ENCODE data around the gene CTNNA2.

Gene CTNNA2

GRCh38 chr2:79782576-79783452 is 270.0 kb downstream of the CTNNA2 start:
- no peak overlapping the region for H3K4me3 ChIP-seq (ENCODE audit: control insufficient read depth, low read depth, low read length)
- TF ChIP-seq, protein P1, sequence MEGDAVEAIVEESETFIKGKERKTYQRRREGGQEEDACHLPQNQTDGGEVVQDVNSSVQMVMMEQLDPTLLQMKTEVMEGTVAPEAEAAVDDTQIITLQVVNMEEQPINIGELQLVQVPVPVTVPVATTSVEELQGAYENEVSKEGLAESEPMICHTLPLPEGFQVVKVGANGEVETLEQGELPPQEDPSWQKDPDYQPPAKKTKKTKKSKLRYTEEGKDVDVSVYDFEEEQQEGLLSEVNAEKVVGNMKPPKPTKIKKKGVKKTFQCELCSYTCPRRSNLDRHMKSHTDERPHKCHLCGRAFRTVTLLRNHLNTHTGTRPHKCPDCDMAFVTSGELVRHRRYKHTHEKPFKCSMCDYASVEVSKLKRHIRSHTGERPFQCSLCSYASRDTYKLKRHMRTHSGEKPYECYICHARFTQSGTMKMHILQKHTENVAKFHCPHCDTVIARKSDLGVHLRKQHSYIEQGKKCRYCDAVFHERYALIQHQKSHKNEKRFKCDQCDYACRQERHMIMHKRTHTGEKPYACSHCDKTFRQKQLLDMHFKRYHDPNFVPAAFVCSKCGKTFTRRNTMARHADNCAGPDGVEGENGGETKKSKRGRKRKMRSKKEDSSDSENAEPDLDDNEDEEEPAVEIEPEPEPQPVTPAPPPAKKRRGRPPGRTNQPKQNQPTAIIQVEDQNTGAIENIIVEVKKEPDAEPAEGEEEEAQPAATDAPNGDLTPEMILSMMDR (conservative IDR thresholded peaks at IDR 0.05; ENCODE audit: control insufficient read depth, insufficient read depth, low read depth, low read length), result no peak
- DNase-seq (ENCODE audit: low read depth), result no peak

- DNase-seq (ENCODE audit: low read depth), result no peak
- TF ChIP-seq, protein P1 (conservative IDR thresholded peaks at IDR 0.05; ENCODE audit: control insufficient read depth, insufficient read depth, low read depth, low read length), result no peak
- no peak overlapping the region for H3K4me3 ChIP-seq (ENCODE audit: control insufficient read depth, low read depth, low read length)
Measured at GRCh38 chr2:79788952-79789651, 276.3 kb downstream of the CTNNA2 start.

DNA sequence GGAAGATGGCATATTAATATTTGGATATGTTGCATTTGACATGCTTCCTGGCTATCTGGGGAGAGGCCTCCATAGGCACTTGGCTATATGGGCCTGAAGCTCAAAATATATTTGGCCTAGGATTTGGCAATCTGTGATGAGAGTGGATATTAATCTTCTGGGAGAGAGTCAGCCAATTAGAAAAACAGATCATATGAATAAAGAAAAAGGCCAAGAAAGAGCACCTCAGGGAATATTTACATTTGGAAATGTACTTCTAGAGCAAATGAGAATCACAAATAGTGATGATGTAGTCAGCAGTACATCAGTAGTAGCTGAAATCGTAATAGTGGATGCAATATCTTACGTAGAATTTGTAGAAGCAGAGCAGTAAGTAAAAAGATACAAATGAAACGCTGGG is 277.0 kb downstream of the CTNNA2 start:
- TF ChIP-seq, protein P1 (conservative IDR thresholded peaks at IDR 0.05; ENCODE audit: control insufficient read depth, insufficient read depth, low read depth, low read length), result no peak
- no peak for DNase-seq (ENCODE audit: low read depth)
- no peak overlapping the region for H3K4me3 ChIP-seq (ENCODE audit: control insufficient read depth, low read depth, low read length)

DNA sequence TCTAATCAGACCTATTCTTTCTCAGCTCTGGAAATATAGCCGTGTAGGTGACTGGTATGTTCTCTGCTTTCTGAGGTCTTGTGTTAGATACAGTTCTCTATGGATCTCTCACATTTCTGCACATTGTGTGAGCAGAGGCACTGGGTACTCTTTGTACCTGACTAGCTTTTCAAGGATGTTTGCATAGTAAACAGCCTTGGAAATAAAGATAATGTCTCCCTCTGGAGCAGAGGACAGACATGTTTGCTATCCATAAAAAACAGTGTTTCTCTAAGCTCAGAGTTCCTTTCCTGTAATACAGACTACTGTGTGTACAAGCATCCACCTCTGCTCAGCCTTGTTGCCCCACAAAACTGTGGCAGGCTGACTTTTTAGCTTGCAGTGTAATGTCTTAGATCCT is 279.2 kb downstream of the CTNNA2 start:
- DNase-seq (ENCODE audit: low read depth), result no peak
- no peak overlapping the region for H3K4me3 ChIP-seq (ENCODE audit: control insufficient read depth, low read depth, low read length)
- TF ChIP-seq, protein P1 (conservative IDR thresholded peaks at IDR 0.05; ENCODE audit: control insufficient read depth, insufficient read depth, low read depth, low read length), result no peak

DNA sequence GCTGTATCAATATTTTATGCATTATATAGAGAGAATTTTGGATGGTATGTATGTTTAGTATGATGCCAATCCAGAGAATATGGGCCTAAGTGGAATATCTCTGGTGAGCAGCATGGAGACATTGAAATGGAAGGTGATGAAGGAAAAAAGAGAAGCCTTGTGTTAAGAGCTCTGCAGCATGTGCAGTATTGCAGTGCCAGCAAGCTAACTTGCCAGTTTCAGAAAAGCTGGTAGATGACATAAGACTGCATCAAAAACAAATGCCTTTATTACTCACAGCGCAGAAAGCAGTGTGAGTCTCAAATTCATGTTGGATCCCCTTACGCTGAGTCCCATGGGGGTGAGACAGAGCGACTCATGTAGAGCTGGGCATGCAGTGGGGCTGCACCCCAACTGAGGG is 280.2 kb downstream of the CTNNA2 start:
- peak; percentile 3 for DNase-seq (ENCODE audit: low read depth)
- TF ChIP-seq, protein P1 (conservative IDR thresholded peaks at IDR 0.05; ENCODE audit: control insufficient read depth, insufficient read depth, low read depth, low read length), result no peak
- no peak overlapping the region for H3K4me3 ChIP-seq (ENCODE audit: control insufficient read depth, low read depth, low read length)

DNA sequence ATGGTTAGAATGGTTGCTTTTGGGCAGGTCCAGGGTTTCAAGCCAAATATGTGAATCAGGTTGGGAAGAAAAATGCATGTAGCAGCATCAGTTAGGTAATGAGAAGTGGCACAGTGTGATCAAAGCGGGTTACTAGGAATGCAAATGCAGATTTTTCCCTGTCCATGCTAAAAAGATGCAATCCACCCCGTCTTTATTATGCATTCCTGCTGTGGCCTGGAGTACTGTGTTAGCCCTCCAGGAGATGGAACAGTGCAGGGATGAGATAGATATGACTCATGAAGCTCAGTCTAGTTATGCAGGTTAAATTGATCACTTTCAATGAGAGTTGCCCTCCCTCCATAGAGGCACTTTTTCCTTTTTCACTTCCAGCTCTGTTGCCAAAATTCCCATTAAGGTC is 283.8 kb downstream of the CTNNA2 start:
- TF ChIP-seq, protein P1 (conservative IDR thresholded peaks at IDR 0.05; ENCODE audit: control insufficient read depth, insufficient read depth, low read depth, low read length), result no peak
- DNase-seq (ENCODE audit: low read depth), result no peak
- no peak overlapping the region for H3K4me3 ChIP-seq (ENCODE audit: control insufficient read depth, low read depth, low read length)

Data from fibroblast of mammary gland (primary cell).